GM06990 (cell line): Measurements from ENCODE around the gene COL15A1.

Experiments used
- DNase-seq: peaks from one replicate; pipeline ENCODE4 v3.0.0-alpha.2; 2011; ENCODE audit not compliant: insufficient read length; ENCODE audit errors: extremely low read depth
- H3K27me3 ChIP-seq: replicated peaks from 2 replicates; pipeline ENCODE4 v1.6.0; 2011; ENCODE audit warnings: low read length; ENCODE audit not compliant: control insufficient read depth, insufficient read depth
- H3K36me3 ChIP-seq: 2 replicates; pipeline ENCODE4 v1.5.1; 2011; ENCODE audit warnings: low read length; ENCODE audit not compliant: control insufficient read depth, insufficient read depth
- H3K4me3 ChIP-seq: replicated peaks from 2 replicates; pipeline ENCODE4 v1.5.1; 2011; ENCODE audit warnings: low read depth, mild to moderate bottlenecking, control low read depth, low read length
- CTCF ChIP-seq: IDR thresholded peaks from 2 replicates; pipeline ENCODE4 v1.5.1; 2011; ENCODE audit warnings: low read length, control low read depth, mild to moderate bottlenecking, inconsistent platforms; ENCODE audit not compliant: insufficient read depth, poor library complexity, severe bottlenecking

COL15A1 gene

GRCh38 chr9:99075246-99075912 lies 131.7 kb downstream of the COL15A1 start:
- H3K4me3 ChIP-seq: no peak overlapping the region
- no peak for DNase-seq
- TF ChIP-seq CTCF: no peak

GRCh38 chr9:99076030-99076429 lies 132.3 kb downstream of the COL15A1 start:
- Histone ChIP-seq H3K36me3 (no peaks in the 10 kb centered on the region), H3K4me3 (no peak overlapping the region), H3K27me3 (no peaks in the 10 kb centered on the region)
- no peak for TF ChIP-seq CTCF
- no peak for DNase-seq

More at GRCh38 chr9:99075246-99075912, 131.7 kb downstream of the COL15A1 start:
- Histone ChIP-seq H3K36me3 (no peaks in the 10 kb centered on the region), H3K27me3 (no peaks in the 10 kb centered on the region)

- TF ChIP-seq CTCF: no peak
- Histone ChIP-seq H3K27me3 (no peaks in the 10 kb centered on the region), H3K4me3 (no peak overlapping the region), H3K36me3 (no peaks in the 10 kb centered on the region)
- no peak for DNase-seq
Measured at GRCh38 chr9:99076483-99077171, 132.9 kb downstream of the COL15A1 start.

GRCh38 chr9:99078717-99079116 lies 135.0 kb downstream of the COL15A1 start:
- H3K4me3 ChIP-seq: no peak overlapping the region
- H3K27me3 ChIP-seq: no peaks in the 10 kb centered on the region
- no peaks in the 10 kb centered on the region for H3K36me3 ChIP-seq
- TF ChIP-seq CTCF: no peak
- DNase-seq: no peak

GRCh38 chr9:99079542-99079941 lies 135.8 kb downstream of the COL15A1 start:
- no peak for DNase-seq
- H3K27me3 ChIP-seq: no peaks in the 10 kb centered on the region
- no peak for TF ChIP-seq CTCF
- no peaks in the 10 kb centered on the region for H3K36me3 ChIP-seq
- H3K4me3 ChIP-seq: no peak overlapping the region
